IPS DF 4.7 (cell line): ENCODE measurements around the gene ADIPOR2.
"Not testable (repeated sequence)": the region's sequence is repeated elsewhere in the genome, so short reads cannot be mapped to it uniquely, and the experiment has no call there.

Experiments
- DNase-seq: peaks from one replicate; pipeline ENCODE4 v3.0.0-alpha.2; 2013; ENCODE audit warnings: low spot score; ENCODE audit errors: extremely low read depth

The ADIPOR2 gene

DNA sequence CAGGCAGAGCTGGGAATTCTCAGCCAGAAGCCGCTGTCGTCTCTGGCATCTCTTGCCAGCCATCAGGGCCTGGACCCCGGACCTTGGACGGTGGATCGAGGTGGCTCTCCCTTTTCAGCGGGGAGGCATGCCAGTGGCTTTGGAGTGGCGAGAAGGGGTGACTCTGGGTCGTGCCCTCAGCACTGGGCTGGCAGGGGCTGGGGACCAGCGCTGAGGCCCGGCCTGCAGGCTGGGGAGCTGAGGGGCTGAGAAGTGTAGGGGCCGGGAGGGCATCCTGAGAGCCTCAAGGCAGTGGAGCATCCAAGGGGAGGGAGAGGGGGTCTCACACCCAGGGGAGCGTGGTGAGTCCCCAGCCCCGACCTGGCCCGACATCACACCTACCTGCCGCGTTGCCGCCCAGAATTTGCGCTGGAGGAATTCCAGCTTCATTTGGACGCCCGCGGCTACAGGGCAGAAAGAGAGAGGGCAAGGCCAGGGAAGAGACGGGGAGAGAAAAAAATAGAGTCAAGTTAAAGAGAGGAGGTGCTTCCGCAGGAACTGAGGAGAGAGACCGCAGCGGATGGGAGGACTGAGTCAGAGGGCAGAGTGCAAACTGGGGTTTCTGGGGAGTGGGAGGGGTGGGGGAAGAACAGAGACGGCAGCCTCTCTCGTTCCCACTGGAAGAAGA is 120.5 kb downstream of the ADIPOR2 start:
- DNase-seq = no peak

DNA sequence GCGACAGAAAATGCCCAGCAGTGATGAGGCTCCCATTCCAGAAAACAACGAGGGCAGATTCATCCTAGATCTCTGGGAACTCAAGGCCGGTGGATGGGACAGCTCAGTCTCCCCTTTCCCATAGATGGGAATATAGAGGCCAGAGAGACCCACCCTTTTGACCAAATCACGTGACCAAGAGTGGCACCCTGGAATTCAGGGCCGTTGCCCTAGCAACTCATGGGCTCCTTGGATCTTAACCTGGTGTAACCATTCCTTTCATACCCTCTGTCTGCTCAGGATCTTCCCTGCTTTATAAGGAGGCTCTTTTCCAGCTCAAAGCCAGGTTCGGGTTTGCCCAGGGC is 121.0 kb downstream of the ADIPOR2 start:
- DNase-seq = no peak

GRCh38 chr12:1812650-1813302 is 121.9 kb downstream of the ADIPOR2 start:
- no peak for DNase-seq

- no peak for DNase-seq
These were observed 123.4 kb downstream of the ADIPOR2 start for GRCh38 chr12:1814266-1814665.

DNA sequence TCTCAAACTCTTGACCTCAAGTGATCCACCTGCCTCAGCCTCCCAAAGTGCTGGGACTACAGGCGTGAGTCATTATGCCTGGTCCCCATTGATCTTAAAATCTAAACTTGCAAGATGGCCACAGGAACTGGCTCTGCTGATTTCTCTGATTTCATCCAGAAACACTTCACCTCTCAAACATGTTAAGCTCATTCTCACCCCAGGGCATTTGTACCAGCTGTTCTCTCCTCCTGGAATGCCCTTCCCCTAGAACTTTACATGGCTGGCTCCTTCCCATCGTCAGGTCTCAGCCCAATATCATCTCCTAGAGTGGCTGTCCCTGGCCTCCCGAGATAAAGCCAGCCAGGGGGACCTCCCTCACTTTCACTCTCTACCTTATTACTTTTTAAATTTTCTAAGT is 124.2 kb downstream of the ADIPOR2 start:
- no peak for DNase-seq

DNA sequence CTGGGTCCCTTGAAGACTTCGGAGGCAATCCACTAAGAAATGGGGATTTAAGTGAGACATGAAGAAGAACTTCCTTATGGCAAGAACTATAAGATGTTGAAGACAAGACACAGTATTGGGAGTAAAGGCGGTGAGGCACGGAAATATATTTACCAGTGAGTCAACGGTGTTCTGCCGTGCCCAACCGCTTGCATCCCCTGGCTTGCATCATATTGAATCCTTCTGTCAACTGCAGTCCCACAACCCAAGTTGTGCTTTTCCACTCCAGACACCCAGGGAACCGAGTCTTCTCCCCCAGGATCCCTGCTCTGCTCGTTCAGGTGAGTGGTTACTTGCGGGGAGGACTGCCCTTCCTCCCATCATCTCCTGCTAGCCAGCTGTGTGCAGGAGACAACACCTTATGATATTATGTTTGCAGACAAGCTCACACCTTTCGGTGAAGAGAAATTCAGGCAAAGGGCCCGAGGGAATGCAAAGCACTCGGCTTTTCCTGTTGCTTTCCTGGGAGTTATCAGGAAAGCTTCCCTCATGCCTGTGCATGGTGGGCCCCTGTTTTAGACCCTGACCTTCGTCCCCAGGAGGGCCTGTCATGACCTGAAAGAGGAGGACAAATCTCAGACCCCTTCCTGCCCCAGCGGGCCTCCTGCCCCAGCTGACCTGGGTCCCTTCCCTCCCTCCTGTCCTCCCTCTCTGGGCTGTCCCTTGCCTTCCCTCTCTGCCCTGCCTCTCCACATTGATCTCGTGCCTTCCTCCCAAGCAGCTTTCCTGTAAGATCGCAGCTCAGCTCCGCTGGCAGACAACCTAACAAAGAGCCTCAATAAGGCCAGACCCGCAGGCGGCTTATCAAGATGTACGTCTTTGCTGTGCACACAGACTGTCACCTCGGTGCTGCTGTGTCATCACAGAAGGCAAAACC is 125.2 kb downstream of the ADIPOR2 start:
- DNase-seq = no peak

- no peak for DNase-seq
These were observed 126.0 kb downstream of the ADIPOR2 start for GRCh38 chr12:1816730-1817348.

DNA sequence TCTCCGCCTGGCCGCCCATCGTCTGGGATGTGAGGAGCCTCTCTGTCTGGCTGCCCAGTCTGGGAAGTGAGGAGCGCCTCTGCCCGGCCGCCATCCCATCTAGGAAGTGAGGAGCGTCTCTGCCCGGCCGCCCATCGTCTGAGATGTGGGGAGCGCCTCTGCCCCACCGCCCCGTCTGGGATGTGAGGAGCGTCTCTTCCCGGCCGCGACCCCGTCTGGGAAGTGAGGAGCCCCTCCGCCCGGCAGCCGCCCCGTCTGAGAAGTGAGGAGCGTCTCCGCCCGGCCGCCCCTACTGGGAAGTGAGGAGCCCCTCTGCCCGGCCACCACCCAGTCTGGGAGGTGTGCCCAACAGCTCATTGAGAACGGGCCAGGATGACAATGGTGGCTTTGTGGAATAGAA is 127.1 kb downstream of the ADIPOR2 start:
- not testable (repeated sequence) for DNase-seq

DNA sequence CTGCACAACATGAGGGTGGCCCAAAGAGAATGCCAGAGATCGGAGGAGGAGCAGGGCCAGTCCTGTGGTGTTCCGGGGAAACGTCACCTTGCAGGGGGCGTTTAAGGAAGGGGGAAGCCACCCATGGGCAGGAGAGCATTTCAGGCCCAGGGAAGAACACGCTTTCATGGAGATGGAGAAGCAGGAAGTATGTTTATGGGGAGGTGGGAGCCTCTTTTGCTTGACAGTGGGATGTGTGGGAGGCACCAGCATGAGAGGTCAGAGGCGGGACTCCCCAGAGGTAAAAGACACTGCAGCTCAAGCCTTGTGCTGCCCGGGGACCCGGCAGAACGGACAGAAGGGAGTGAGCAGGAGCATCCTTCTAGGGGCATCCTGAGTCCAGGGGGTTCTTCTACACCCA is 128.2 kb downstream of the ADIPOR2 start:
- no peak for DNase-seq

- no peak for DNase-seq
These were observed 128.7 kb downstream of the ADIPOR2 start for GRCh38 chr12:1819571-1819970.

DNA sequence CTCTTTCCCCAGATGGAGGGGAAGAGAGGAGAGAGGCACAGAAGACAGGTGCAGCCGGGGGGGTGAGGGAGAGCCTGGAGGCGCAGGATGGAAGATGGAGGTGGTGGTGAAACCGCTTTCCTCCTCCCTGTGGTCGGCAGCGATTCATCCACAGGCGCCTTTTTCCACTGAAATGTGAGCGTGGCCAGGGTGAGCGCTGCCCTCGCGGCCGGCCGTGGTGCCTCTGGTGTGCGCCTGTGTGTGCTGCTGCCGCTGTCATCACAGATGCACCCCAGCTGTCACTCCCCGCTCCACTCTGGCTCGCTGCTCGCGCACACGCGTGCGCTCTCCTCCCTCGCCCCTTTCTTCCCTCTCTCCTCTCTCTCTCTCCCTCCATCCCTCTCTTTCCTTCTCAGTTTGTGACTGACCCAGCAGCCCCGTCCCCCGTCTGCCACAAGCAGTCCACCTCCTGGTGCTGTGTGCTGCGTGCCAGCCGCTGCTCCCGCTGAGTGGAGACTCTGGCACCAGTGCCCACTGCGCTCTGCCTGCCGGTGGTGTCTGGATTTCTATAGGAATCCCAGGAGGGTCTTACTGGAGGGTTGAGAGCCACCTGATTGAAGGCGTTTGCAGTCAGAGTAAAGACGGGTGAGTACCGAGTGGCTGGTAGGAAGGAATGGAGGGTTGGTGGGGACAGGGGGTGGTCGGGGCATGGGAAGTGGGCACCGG is 129.5 kb downstream of the ADIPOR2 start, which contains the start of gene LRTM2:
LRTM2 (plus strand) TSS at position 375 of the 705 bp plus-strand sequence. CDS start 7,584 bp downstream, outside the sequence.
- DNase-seq = no peak

DNA sequence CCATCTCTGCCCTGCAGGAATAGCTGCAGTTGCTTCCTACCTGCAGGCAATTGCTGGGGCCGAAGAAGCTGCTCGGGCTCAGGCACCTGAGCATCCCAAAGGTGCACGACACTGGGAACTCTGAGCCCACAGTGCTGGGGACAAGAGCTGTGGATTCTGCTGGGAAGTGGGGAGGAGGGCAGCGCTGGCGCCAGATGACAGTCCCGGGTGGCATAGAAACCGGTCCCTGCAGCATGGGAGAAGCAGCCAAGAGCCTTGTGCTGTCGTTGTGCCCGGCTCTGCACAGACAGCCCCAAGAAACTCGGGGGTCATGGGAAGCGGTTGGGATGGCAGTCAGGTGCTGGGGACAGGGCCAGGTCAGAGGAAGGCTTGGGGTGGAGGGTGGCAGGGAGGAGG is 130.0 kb downstream of the ADIPOR2 start:
- DNase-seq = no peak

- DNase-seq = no peak
These were observed 130.9 kb downstream of the ADIPOR2 start for GRCh38 chr12:1821805-1822204.

DNA sequence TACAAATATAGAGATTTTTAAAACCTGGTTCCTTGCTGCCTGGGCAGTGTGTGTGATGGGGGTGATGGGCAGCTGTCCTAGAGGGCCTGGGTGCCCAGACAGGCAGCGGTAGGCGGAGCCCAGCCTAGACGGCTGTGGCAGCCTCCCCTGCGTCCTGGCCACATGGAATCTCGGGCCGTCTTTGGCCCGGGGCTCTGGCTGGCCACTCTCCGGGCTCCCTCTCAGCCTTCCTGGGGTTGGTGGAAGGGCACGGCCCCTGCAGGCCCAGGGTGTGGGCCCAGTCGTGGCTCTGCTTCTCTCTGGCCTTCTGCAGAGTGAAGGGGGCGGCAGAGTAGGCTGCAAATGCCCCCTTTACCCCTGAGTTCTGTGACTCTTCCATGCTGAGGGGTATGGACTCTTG is 131.8 kb downstream of the ADIPOR2 start:
- no peak for DNase-seq

DNA sequence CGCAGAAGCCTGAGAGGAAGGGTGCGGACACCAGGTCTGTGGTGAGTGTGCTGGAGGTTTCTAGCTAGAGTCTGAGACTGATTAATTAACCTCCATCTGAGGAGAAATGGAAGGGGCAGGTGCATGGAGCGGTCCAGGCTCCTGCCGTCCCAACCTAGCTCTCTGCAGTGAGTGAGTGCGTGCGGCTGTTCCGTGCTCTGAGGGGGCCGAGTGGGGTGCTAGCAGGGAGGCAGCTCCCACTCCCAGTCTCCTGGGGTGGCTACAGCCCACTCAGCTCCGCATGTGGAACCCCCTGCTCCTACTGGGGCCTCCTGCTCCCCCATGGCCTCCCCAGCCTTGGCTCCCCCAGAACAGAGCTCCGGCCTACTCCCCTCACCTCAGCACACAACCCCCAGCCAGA is 132.4 kb downstream of the ADIPOR2 start:
- DNase-seq = no peak

DNA sequence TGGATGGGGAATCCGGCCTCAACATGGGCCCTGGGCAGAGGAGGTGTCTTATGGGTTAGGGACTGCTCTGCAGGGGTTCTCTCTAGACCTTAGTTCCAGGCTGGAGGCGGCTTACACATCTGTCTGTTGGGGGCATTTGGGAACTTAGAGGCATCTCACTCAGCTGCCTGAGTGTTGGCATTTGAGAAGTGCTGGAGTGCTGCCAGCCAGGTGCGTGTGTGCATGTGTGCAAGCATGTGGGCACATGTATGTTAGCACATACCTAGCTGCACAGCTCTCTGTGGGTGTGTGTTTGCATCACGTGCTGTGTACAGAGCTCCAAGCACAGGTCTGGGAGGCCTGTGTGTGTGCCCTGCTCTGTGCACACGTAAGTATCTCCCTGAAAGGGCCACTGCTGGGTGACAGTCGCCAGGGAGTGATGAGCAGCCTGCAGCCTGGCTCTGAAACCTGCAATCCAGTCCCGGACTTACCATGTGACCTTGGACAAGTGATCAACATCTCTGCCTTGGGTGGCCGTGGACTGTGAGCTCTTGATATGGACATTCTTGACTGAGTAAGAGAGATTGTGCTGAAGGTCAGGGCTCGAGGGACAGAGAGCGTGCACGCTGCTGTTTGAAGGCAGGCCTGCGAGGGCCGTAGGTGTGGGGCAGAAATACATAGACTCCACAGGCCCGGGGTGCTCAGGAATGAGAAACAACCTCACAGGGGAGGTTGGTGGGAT is 134.7 kb downstream of the ADIPOR2 start:
- no peak for DNase-seq

DNA sequence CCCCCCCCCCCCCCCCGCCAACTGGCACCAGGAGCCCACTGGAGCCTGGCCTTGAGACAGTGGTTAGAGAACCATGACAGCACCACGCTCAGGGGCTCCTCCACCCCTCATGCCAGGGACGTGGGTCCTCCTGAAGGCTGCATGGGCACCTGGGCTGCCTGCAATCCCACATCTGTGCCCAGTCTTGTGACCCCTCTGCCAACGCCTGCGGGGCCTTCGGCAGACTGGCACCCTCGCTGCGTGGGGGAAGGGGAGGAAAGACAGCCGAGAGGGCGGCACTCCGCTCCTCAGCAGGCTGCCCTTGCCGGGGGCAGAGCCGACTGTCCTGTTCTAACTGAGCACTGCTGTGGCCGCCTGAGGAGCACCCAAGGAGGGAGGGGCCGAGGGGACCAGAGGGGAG is 135.5 kb downstream of the ADIPOR2 start:
- no peak for DNase-seq

GRCh38 chr12:1826867-1827705 is 136.2 kb downstream of the ADIPOR2 start:
- DNase-seq = no peak
